Loucy (cell line): ENCODE measurements around the gene ALK.
A peak's percentile ranks its signal among the peaks of the same experiment; 100 is the strongest.

Source experiments
- CTCF ChIP-seq: fragments of 200-600 bp; sonication (generic); conservative IDR thresholded peaks from 2 replicates; pipeline ENCODE4 v1.5.1; 2014; ENCODE audit warnings: mild to moderate bottlenecking, antibody characterized with exemption, low read length
- EZH2phosphoT487 ChIP-seq: fragments of 200-600 bp; IDR thresholded peaks from 2 replicates; pipeline ENCODE4 v1.6.1; 2018; ENCODE audit warnings: antibody characterized with exemption, mild to moderate bottlenecking, moderate library complexity, borderline replicate concordance

- TF ChIP-seq CTCF (peak; percentile 54), EZH2phosphoT487 (no peak)
Measured at GRCh38 chr2:29329899-29330298, 591.5 kb downstream of the ALK start.
